Upper lobe of left lung (tissue), 6 donors: Measurements from ENCODE around the gene DIAPH3. TPM values are rescaled to one million over a fixed set of nuclear protein-coding genes. Genes with fewer than 3 reads are reported as not detected.

Experiments
- ATAC-seq, 2 donors: fragments of 200-7000 bp; cut with Tn5 transposase; one replicate each; pipeline ENCODE4 v1.9.1; 2022; ENCODE audit warnings: mild to moderate bottlenecking in 2 of 2, moderate library complexity in 2 of 2; ENCODE audit not compliant: low FRiP score in 2 of 2
- DNase-seq, 2 donors: peaks; one replicate each; pipeline ENCODE4 v3.0.0-alpha.2; 2019 to 2020
- H3K27ac ChIP-seq, 4 donors: fragments of 200-600 bp; sonication (generic); one replicate each; pipeline ENCODE4 v1.5.1; 2016 to 2019
- H3K27me3 ChIP-seq, 4 donors: fragments of 200-600 bp; sonication (generic); one replicate each; pipeline ENCODE4 v1.5.1; 2017 to 2019
- H3K36me3 ChIP-seq, 4 donors: fragments of 200-600 bp; sonication (generic); one replicate each; pipeline ENCODE4 v1.5.1; 2016 to 2019
- H3K4me1 ChIP-seq, 4 donors: fragments of 200-600 bp; sonication (generic); one replicate each; pipeline ENCODE4 v1.5.1; 2018 to 2019
- H3K4me3 ChIP-seq, 4 donors: fragments of 200-600 bp; sonication (generic); one replicate each; pipeline ENCODE4 v1.5.1; 2017 to 2019; ENCODE audit warnings: mild to moderate bottlenecking in 2 of 4, moderate library complexity in 1 of 4
- H3K9me3 ChIP-seq, 4 donors: fragments of 200-600 bp; sonication (generic); one replicate each; pipeline ENCODE4 v1.5.1; 2018 to 2019
- EP300 ChIP-seq, 4 donors: sonication (generic); formaldehyde crosslinking; IDR thresholded peaks; one replicate each; pipeline ENCODE4 v1.5.1; 2017; ENCODE audit warnings: antibody characterized with exemption in 4 of 4, control low read depth in 2 of 4
- POLR2A ChIP-seq, 4 donors: fragments of 450-650 bp; IDR thresholded peaks; one replicate each; pipeline ENCODE4 v1.5.1; 2016 to 2017; ENCODE audit warnings: antibody characterized with exemption in 4 of 4, mild to moderate bottlenecking in 2 of 4
- POLR2AphosphoS5 ChIP-seq, 2 donors: sonication (generic); formaldehyde crosslinking; IDR thresholded peaks; one replicate each; pipeline ENCODE4 v1.5.1; 2017; ENCODE audit warnings: antibody characterized with exemption in 2 of 2
- WGBS, 2 donors: methylation state at CpG; one replicate each; pipeline ENCODE4 v1.1.5; 2017 to 2018; 5-methylcytosine and 5-hydroxymethylcytosine counted together
- total RNA-seq, 6 donors: library from RNA; depleted of rRNA in 4 of 6; stranded (reverse); fragments of >200 nt in 4 of 6; gene quantifications; one replicate each; pipeline versions ENCODE4 v1.1.0 to v1.2.1, GENCODE V29; 2016 to 2021
- TF ChIP-seq, protein P1 (sequence below), 6 experiments: fragments of 450-650 bp in 4 of 6; fragments of 200-600 bp in 2 of 6; sonication (generic) in 2 of 6; IDR thresholded peaks; one replicate each; pipeline ENCODE4 v1.5.1; 2016 to 2019; ENCODE audit warnings: antibody characterized with exemption in 6 of 6
- donor health status: DM: no; HTN: no; CAD: no; lungs with moderate emphysema.
- donor health status: DM: no; HTN: yes; CAD: no; lungs with severe emphysema.

The DIAPH3 gene
- total RNA-seq, 6 donors from 2014 or later: 2.8 to 6.3 (median 5.4) TPM

DNA sequence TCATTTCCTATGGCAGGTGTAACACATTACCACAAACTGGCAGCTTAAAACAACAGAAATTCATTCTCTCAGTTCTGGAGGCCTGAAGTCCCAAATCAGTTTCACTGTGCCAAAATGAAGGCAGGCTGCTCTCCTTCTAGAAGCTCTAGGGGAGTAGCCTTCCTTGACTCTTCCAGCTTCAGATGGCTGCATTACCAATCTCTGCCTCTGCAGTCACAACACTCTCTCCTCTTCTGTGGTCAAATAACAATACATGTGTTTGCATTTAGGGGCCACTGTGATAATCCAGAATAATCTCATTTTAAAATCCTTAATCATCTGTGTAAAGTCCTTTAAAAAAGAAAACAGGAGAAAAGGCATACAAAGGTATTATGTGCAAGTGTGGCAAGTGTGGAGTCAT lies 7.8 kb downstream of the DIAPH3 start:
- Histone ChIP-seq H3K27me3 (no peaks in the 10 kb centered on the region), H3K27ac (no peak overlapping the region), H3K9me3 (no peaks in the 10 kb centered on the region), H3K36me3 (no peaks in the 10 kb centered on the region), H3K4me3 (no peak overlapping the region), H3K4me1 (no peaks in the 10 kb centered on the region)
- no peak for DNase-seq
- TF ChIP-seq POLR2A (IDR thresholded peaks at IDR 0.05) (no peak), POLR2AphosphoS5 (IDR thresholded peaks at IDR 0.05) (no peak), EP300 (IDR thresholded peaks at IDR 0.05) (no peak)
- TF ChIP-seq, protein P1, sequence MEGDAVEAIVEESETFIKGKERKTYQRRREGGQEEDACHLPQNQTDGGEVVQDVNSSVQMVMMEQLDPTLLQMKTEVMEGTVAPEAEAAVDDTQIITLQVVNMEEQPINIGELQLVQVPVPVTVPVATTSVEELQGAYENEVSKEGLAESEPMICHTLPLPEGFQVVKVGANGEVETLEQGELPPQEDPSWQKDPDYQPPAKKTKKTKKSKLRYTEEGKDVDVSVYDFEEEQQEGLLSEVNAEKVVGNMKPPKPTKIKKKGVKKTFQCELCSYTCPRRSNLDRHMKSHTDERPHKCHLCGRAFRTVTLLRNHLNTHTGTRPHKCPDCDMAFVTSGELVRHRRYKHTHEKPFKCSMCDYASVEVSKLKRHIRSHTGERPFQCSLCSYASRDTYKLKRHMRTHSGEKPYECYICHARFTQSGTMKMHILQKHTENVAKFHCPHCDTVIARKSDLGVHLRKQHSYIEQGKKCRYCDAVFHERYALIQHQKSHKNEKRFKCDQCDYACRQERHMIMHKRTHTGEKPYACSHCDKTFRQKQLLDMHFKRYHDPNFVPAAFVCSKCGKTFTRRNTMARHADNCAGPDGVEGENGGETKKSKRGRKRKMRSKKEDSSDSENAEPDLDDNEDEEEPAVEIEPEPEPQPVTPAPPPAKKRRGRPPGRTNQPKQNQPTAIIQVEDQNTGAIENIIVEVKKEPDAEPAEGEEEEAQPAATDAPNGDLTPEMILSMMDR (IDR thresholded peaks at IDR 0.05): no peak
- no peak for ATAC-seq

- no peaks in the 10 kb centered on the region for H3K9me3 ChIP-seq
- TF ChIP-seq POLR2AphosphoS5 (IDR thresholded peaks at IDR 0.05) (no peak), EP300 (IDR thresholded peaks at IDR 0.05) (no peak), POLR2A (IDR thresholded peaks at IDR 0.05) (no peak)
- TF ChIP-seq, protein P1 (IDR thresholded peaks at IDR 0.05): no peak
- DNase-seq (no peak), ATAC-seq (no peak)
- H3K27me3 ChIP-seq: no peaks in the 10 kb centered on the region
- H3K27ac ChIP-seq: no peak overlapping the region
- H3K4me1 ChIP-seq: no peaks in the 10 kb centered on the region
- no peak overlapping the region for H3K4me3 ChIP-seq
- no peaks in the 10 kb centered on the region for H3K36me3 ChIP-seq
Measured at GRCh38 chr13:60152904-60153303, 10.8 kb downstream of the DIAPH3 start.

GRCh38 chr13:60152114-60152513 lies 11.6 kb downstream of the DIAPH3 start:
- Histone ChIP-seq H3K9me3 (no peaks in the 10 kb centered on the region), H3K27ac (no peak overlapping the region), H3K4me1 (no peaks in the 10 kb centered on the region), H3K36me3 (no peaks in the 10 kb centered on the region), H3K4me3 (no peak overlapping the region), H3K27me3 (no peaks in the 10 kb centered on the region)
- no peak for TF ChIP-seq EP300 (IDR thresholded peaks at IDR 0.05)
- TF ChIP-seq POLR2AphosphoS5 (IDR thresholded peaks at IDR 0.05): no peak
- TF ChIP-seq POLR2A (IDR thresholded peaks at IDR 0.05): no peak
- TF ChIP-seq, protein P1 (IDR thresholded peaks at IDR 0.05): no peak
- ATAC-seq (no peak), DNase-seq (no peak)

GRCh38 chr13:60150538-60150937 lies 13.2 kb downstream of the DIAPH3 start:
- DNase-seq (no peak), ATAC-seq (no peak)
- Histone ChIP-seq H3K36me3 (no peaks in the 10 kb centered on the region), H3K4me3 (no peak overlapping the region), H3K4me1 (no peaks in the 10 kb centered on the region), H3K27ac (no peak overlapping the region), H3K9me3 (no peaks in the 10 kb centered on the region), H3K27me3 (no peaks in the 10 kb centered on the region)
- TF ChIP-seq, protein P1 (IDR thresholded peaks at IDR 0.05): no peak
- WGBS, 2 donors: 76 to 92% methylated on average over 2 of the region's 2 CpGs

DNA sequence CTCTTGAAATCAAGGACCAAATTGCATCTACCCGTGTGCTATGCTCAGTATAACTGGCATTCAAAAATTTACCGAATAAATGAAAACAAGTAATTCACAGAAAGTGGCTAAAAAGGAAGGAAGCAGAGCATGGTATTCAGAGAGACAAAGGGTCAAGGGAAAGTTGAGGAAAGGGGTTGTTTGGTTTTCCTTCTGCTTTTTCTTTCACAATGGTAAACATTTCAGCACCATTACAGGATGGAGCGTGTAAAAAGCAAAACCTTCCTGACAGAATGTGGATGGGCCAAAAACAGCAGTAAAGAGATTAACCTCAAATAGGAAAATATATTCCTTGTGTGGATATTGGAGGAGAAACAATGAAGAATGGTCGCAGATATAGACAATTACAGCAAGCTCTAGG lies 14.8 kb downstream of the DIAPH3 start:
- H3K4me1 ChIP-seq: no peaks in the 10 kb centered on the region
- ATAC-seq (no peak), DNase-seq (no peak)
- H3K4me3 ChIP-seq: no peak overlapping the region
- H3K27ac ChIP-seq: no peak overlapping the region
- H3K9me3 ChIP-seq: no peaks in the 10 kb centered on the region
- WGBS, 2 donors: 42 to 48% methylated on average over 4 of the region's 4 CpGs
- H3K36me3 ChIP-seq: no peaks in the 10 kb centered on the region
- no peak for TF ChIP-seq POLR2A (IDR thresholded peaks at IDR 0.05)
- TF ChIP-seq, protein P1 (IDR thresholded peaks at IDR 0.05): no peak
- no peak for TF ChIP-seq EP300 (IDR thresholded peaks at IDR 0.05)
- TF ChIP-seq POLR2AphosphoS5 (IDR thresholded peaks at IDR 0.05): no peak
- no peaks in the 10 kb centered on the region for H3K27me3 ChIP-seq
